Measurements from ENCODE around the gene STAMBPL1.

- TF ChIP-seq LEF1 (IDR thresholded peaks at IDR 0.05; ENCODE audit: borderline replicate concordance) (no peak), FOXA1 (IDR thresholded peaks at IDR 0.05) (no peak), SUZ12 (IDR thresholded peaks at IDR 0.05) (no peak), ELF4 (IDR thresholded peaks at IDR 0.05) (no peak), FOXM1 (IDR thresholded peaks at IDR 0.05; ENCODE audit: borderline replicate concordance) (no peak), TARDBP (IDR thresholded peaks at IDR 0.05) (no peak), SP1 (IDR thresholded peaks at IDR 0.05) (no peak), CTBP1 (IDR thresholded peaks at IDR 0.05; ENCODE audit: borderline replicate concordance) (no peak), PKNOX1 (IDR thresholded peaks at IDR 0.05) (no peak), ZNF384 (IDR thresholded peaks at IDR 0.05) (no peak), HDGF (IDR thresholded peaks at IDR 0.05; ENCODE audit: borderline replicate concordance) (no peak), BHLHE40 (IDR thresholded peaks at IDR 0.05; ENCODE audit: borderline replicate concordance) (no peak), FOXK2 (IDR thresholded peaks at IDR 0.05) (no peak)
These were observed 38.3 kb downstream of the STAMBPL1 start for GRCh38 chr10:88918191-88918905.
